Amniotic epithelial cell (primary cell): ENCODE measurements around the gene IRF2.

ENCODE experiments used
- DNase-seq: peaks from one replicate; pipeline ENCODE4 v3.0.0-alpha.2; 2010; ENCODE audit warnings: low read depth

IRF2 gene

GRCh38 chr4:184473499-184474262 lies 669 bp downstream of the IRF2 start:
- DNase-seq: peak; percentile 33

GRCh38 chr4:184472614-184473498 lies 1.5 kb downstream of the IRF2 start:
- DNase-seq: peak; percentile 55

- DNase-seq: peak; percentile 32
Measured at GRCh38 chr4:184471881-184472613, 2.3 kb downstream of the IRF2 start.

GRCh38 chr4:184470785-184471110 lies 3.6 kb downstream of the IRF2 start:
- DNase-seq: no peak

- DNase-seq: no peak
Measured at GRCh38 chr4:184466634-184467033, 7.7 kb downstream of the IRF2 start.

- no peak for DNase-seq
Measured at GRCh38 chr4:184464759-184465454, 9.4 kb downstream of the IRF2 start.

GRCh38 chr4:184463856-184464255 lies 10.5 kb downstream of the IRF2 start:
- no peak for DNase-seq

GRCh38 chr4:184463158-184463557 lies 11.2 kb downstream of the IRF2 start:
- DNase-seq: no peak

- no peak for DNase-seq
Measured at GRCh38 chr4:184462724-184463123, 11.6 kb downstream of the IRF2 start.

- no peak for DNase-seq
Measured at GRCh38 chr4:184461711-184462441, 12.5 kb downstream of the IRF2 start.

GRCh38 chr4:184460499-184461285 lies 13.7 kb downstream of the IRF2 start:
- DNase-seq: no peak

- peak; percentile 78 for DNase-seq
Measured at GRCh38 chr4:184459413-184459812, 14.9 kb downstream of the IRF2 start.

- DNase-seq: no peak
Measured at GRCh38 chr4:184457535-184458249, 16.7 kb downstream of the IRF2 start.

- no peak for DNase-seq
Measured at GRCh38 chr4:184456337-184456736, 18.0 kb downstream of the IRF2 start.

GRCh38 chr4:184455299-184455698 lies 19.1 kb downstream of the IRF2 start:
- DNase-seq: no peak

- peak; percentile 77 for DNase-seq
Measured at GRCh38 chr4:184453365-184454160, 20.8 kb downstream of the IRF2 start.

- DNase-seq: no peak
Measured at GRCh38 chr4:184452740-184453139, 21.6 kb downstream of the IRF2 start.

GRCh38 chr4:184451726-184452125 lies 22.6 kb downstream of the IRF2 start:
- DNase-seq: no peak
